GM06990 (cell line): Measurements from ENCODE around the gene SDK1.

ENCODE experiments used
- DNase-seq: peaks from one replicate; pipeline ENCODE4 v3.0.0-alpha.2; 2011; ENCODE audit not compliant: insufficient read length; ENCODE audit errors: extremely low read depth
- H3K27me3 ChIP-seq: replicated peaks from 2 replicates; pipeline ENCODE4 v1.6.0; 2011; ENCODE audit warnings: low read length; ENCODE audit not compliant: control insufficient read depth, insufficient read depth
- H3K36me3 ChIP-seq: 2 replicates; pipeline ENCODE4 v1.5.1; 2011; ENCODE audit warnings: low read length; ENCODE audit not compliant: control insufficient read depth, insufficient read depth
- H3K4me3 ChIP-seq: replicated peaks from 2 replicates; pipeline ENCODE4 v1.5.1; 2011; ENCODE audit warnings: low read depth, mild to moderate bottlenecking, control low read depth, low read length
- CTCF ChIP-seq: IDR thresholded peaks from 2 replicates; pipeline ENCODE4 v1.5.1; 2011; ENCODE audit warnings: low read length, control low read depth, mild to moderate bottlenecking, inconsistent platforms; ENCODE audit not compliant: insufficient read depth, poor library complexity, severe bottlenecking

The SDK1 gene

GRCh38 chr7:3469641-3470040 is 168.6 kb downstream of the SDK1 start:
- no peak for DNase-seq
- H3K36me3 ChIP-seq = no peaks in the 10 kb centered on the region

GRCh38 chr7:3480197-3480596 is 179.1 kb downstream of the SDK1 start:
- no peak overlapping the region for H3K4me3 ChIP-seq
- no peak for DNase-seq
- H3K27me3 ChIP-seq = no peaks in the 10 kb centered on the region
- TF ChIP-seq CTCF = no peak
- H3K36me3 ChIP-seq = no peaks in the 10 kb centered on the region

More at GRCh38 chr7:3469641-3470040, 168.6 kb downstream of the SDK1 start:
- no peaks in the 10 kb centered on the region for H3K27me3 ChIP-seq
- no peak for TF ChIP-seq CTCF
- no peak overlapping the region for H3K4me3 ChIP-seq

- no peak for DNase-seq
- H3K36me3 ChIP-seq = no peaks in the 10 kb centered on the region
- TF ChIP-seq CTCF = no peak
- H3K27me3 ChIP-seq = no peaks in the 10 kb centered on the region
- no peak overlapping the region for H3K4me3 ChIP-seq
Measured at GRCh38 chr7:3481435-3481834, 180.4 kb downstream of the SDK1 start.

GRCh38 chr7:3482147-3482921 is 181.3 kb downstream of the SDK1 start:
- peak; percentile 42 for TF ChIP-seq CTCF
- Histone ChIP-seq H3K4me3 (no peak overlapping the region), H3K27me3 (no peaks in the 10 kb centered on the region), H3K36me3 (no peaks in the 10 kb centered on the region)
- DNase-seq = no peak

GRCh38 chr7:3486841-3487240 is 185.8 kb downstream of the SDK1 start:
- no peak overlapping the region for H3K4me3 ChIP-seq
- DNase-seq = no peak
- no peaks in the 10 kb centered on the region for H3K36me3 ChIP-seq
- TF ChIP-seq CTCF = no peak
- no peaks in the 10 kb centered on the region for H3K27me3 ChIP-seq
